Kidney epithelial cell (primary cell): ENCODE results near the gene AMBRA1. TPM values are rescaled to one million over a fixed set of nuclear protein-coding genes. Genes with fewer than 3 reads are reported as not detected.

Experiments used
- DNase-seq: peaks from one replicate; pipeline ENCODE4 v3.0.0-alpha.2; 2010; ENCODE audit warnings: low read depth
- H3K27me3 ChIP-seq: 2 replicates; pipeline ENCODE4 v1.6.0; 2011; ENCODE audit warnings: low read length; ENCODE audit not compliant: control insufficient read depth, insufficient read depth
- H3K36me3 ChIP-seq: 2 replicates; pipeline ENCODE4 v1.5.1; 2011; ENCODE audit warnings: low read length; ENCODE audit not compliant: control insufficient read depth, insufficient read depth
- H3K4me3 ChIP-seq: 2 replicates; pipeline ENCODE4 v1.5.1; 2011; ENCODE audit warnings: low read depth, mild to moderate bottlenecking, control low read depth, low read length
- total RNA-seq: library from RNA; depleted of rRNA; stranded (reverse); fragments of >200 nt; gene quantifications from 2 replicates; pipeline ENCODE4 v1.2.3, GENCODE V29; 2015
- TF ChIP-seq, protein P1 (sequence below): IDR thresholded peaks from 2 replicates; pipeline ENCODE4 v1.5.1; 2011; ENCODE audit warnings: mild to moderate bottlenecking, moderate library complexity, low read length, control low read depth, inconsistent platforms; ENCODE audit not compliant: insufficient read depth, poor library complexity, severe bottlenecking

The AMBRA1 gene
- total RNA-seq, 1 donor from 2014 or later = 23.1 TPM

DNA sequence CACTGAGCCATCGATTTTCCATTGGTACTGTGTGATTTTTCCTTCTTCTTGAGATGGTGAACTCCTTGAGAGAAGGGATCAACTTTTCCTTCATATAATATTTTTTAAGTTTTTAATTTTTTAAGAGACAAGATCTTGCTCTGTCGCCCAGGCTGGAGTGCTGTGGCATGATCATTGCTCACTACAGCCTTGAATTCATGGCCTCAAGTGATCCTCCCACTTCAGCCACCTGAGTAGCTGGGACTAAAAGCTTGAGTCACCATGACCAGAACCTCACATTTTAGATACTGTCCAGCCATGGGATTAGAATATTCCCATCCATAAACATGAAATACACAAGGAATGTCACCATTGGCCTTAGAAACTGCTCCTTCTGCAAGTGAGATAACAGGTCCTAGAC lies 135.3 kb downstream of the AMBRA1 start:
- Histone ChIP-seq H3K4me3 (no peak overlapping the region), H3K36me3 (no peaks in the 10 kb centered on the region), H3K27me3 (no peaks in the 10 kb centered on the region)
- TF ChIP-seq, protein P1, sequence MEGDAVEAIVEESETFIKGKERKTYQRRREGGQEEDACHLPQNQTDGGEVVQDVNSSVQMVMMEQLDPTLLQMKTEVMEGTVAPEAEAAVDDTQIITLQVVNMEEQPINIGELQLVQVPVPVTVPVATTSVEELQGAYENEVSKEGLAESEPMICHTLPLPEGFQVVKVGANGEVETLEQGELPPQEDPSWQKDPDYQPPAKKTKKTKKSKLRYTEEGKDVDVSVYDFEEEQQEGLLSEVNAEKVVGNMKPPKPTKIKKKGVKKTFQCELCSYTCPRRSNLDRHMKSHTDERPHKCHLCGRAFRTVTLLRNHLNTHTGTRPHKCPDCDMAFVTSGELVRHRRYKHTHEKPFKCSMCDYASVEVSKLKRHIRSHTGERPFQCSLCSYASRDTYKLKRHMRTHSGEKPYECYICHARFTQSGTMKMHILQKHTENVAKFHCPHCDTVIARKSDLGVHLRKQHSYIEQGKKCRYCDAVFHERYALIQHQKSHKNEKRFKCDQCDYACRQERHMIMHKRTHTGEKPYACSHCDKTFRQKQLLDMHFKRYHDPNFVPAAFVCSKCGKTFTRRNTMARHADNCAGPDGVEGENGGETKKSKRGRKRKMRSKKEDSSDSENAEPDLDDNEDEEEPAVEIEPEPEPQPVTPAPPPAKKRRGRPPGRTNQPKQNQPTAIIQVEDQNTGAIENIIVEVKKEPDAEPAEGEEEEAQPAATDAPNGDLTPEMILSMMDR = no peak
- no peak for DNase-seq

DNA sequence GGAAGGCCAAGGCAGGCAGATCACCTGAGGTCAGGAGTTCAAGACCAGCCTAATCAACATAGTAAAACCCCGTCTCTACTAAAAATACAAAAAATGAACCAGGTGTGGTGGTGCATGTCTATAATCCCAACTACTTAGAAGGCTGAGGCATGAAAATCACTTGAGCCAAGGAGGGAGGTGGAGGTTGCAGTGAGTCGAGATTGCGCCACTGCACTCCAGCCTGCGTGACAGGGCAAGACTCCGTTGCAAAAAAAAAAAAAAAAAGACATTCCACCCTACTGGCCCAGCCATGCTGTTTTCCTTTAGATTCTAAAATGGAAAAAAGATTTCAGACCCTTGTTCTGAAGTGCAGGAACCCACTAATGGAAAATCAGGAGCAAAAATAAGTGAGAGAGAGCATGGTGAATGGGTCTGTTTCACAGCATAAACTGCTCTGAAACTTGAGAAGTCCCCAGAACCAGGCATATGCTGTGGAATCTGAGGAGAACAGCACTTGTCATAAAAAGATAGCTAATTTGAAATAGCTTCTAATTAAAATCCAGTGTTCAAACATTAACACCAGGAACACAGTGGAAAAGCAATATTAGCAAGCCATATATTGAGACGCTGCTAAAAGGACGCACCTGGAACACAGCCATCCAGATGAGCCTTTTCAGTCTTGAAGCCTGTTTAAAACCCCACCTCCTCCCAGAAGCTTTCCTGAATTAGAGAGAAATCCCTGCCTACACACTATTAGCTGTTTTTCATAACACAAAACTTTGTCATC lies 136.0 kb downstream of the AMBRA1 start:
- DNase-seq = no peak
- TF ChIP-seq, protein P1 = no peak

GRCh38 chr11:46457021-46457420 lies 136.8 kb downstream of the AMBRA1 start:
- Histone ChIP-seq H3K27me3 (no peaks in the 10 kb centered on the region), H3K36me3 (no peaks in the 10 kb centered on the region), H3K4me3 (no peak overlapping the region)
- TF ChIP-seq, protein P1 = no peak
- no peak for DNase-seq

More for the DNA sequence above, 136.0 kb downstream of the AMBRA1 start:
- H3K4me3 ChIP-seq = no peak overlapping the region
- no peaks in the 10 kb centered on the region for H3K27me3 ChIP-seq
- H3K36me3 ChIP-seq = no peaks in the 10 kb centered on the region

GRCh38 chr11:46456269-46457001 lies 137.4 kb downstream of the AMBRA1 start:
- no peak overlapping the region for H3K4me3 ChIP-seq
- no peaks in the 10 kb centered on the region for H3K36me3 ChIP-seq
- TF ChIP-seq, protein P1 = no peak
- DNase-seq = no peak
- no peaks in the 10 kb centered on the region for H3K27me3 ChIP-seq

GRCh38 chr11:46455834-46456233 lies 138.0 kb downstream of the AMBRA1 start:
- TF ChIP-seq, protein P1 = no peak
- Histone ChIP-seq H3K4me3 (no peak overlapping the region), H3K36me3 (no peaks in the 10 kb centered on the region), H3K27me3 (no peaks in the 10 kb centered on the region)
- no peak for DNase-seq
